Stimulated activated CD4-positive, alpha-beta T cell treated with anti-CD3 and anti-CD28 coated beads, Interleukin-4, amount 100 ng/mL, for 4 hours (primary cell): ENCODE data around the gene BAZ2A.

Experiments
- DNase-seq, 2 experiments: peaks; one replicate each; pipeline ENCODE4 v3.0.0-alpha.2; 2020

The BAZ2A gene

GRCh38 chr12:56634837-56635791 is 5.0 kb upstream of the BAZ2A start:
- peak; percentile 42 to 59 for DNase-seq

- peak; percentile 23 to 28 for DNase-seq
These were observed 4.2 kb upstream of the BAZ2A start for GRCh38 chr12:56634242-56634836.

- DNase-seq, result no peak
These were observed 3.5 kb upstream of the BAZ2A start for GRCh38 chr12:56633468-56634241.

- no peak for DNase-seq
These were observed 2.8 kb upstream of the BAZ2A start for GRCh38 chr12:56632701-56633467.

- peak; percentile 59 to 60 for DNase-seq
These were observed 1.9 kb upstream of the BAZ2A start for GRCh38 chr12:56631790-56632700.

GRCh38 chr12:56629459-56630179 is 507 bp downstream of the BAZ2A start:
- DNase-seq, result peak; percentile 52 to 63

- peak; percentile 47 to 48 for DNase-seq
These were observed 1.3 kb downstream of the BAZ2A start for GRCh38 chr12:56628671-56629458.

- no peak for DNase-seq
These were observed 3.4 kb downstream of the BAZ2A start for GRCh38 chr12:56626701-56627100.

GRCh38 chr12:56622535-56622934 is 7.6 kb downstream of the BAZ2A start:
- no peak for DNase-seq

- DNase-seq, result no peak
These were observed 13.2 kb downstream of the BAZ2A start for GRCh38 chr12:56616925-56617324.

GRCh38 chr12:56616244-56616643 is 13.9 kb downstream of the BAZ2A start:
- DNase-seq, result no peak

GRCh38 chr12:56614627-56615026 is 15.5 kb downstream of the BAZ2A start:
- no peak for DNase-seq

GRCh38 chr12:56604355-56604754 is 25.8 kb downstream of the BAZ2A start:
- DNase-seq, result no peak

- DNase-seq, result no peak
These were observed 27.9 kb downstream of the BAZ2A start for GRCh38 chr12:56602239-56602638.

- peak; percentile 12 to 19 for DNase-seq
These were observed 28.6 kb downstream of the BAZ2A start for GRCh38 chr12:56601503-56601902.

GRCh38 chr12:56600753-56601152 is 29.4 kb downstream of the BAZ2A start:
- DNase-seq, result no peak

GRCh38 chr12:56599797-56600196 is 30.3 kb downstream of the BAZ2A start:
- no peak for DNase-seq

- DNase-seq, result no peak
These were observed 31.1 kb downstream of the BAZ2A start for GRCh38 chr12:56599041-56599440.

- DNase-seq, result no peak
These were observed 33.3 kb downstream of the BAZ2A start for GRCh38 chr12:56596815-56597214.
